Islet precursor cell (in vitro differentiated cells): ENCODE data around the gene MAP3K14.

Experiments
- DNase-seq: peaks from one replicate; pipeline ENCODE4 v3.0.0-alpha.2; 2018

Gene MAP3K14

GRCh38 chr17:45338996-45339535 is 22.2 kb upstream of the MAP3K14 start:
- DNase-seq, result peak; percentile 37

- peak; percentile 44 for DNase-seq
Observed at GRCh38 chr17:45338023-45338781, 21.4 kb upstream of the MAP3K14 start.

- peak; percentile 44 for DNase-seq
Observed at GRCh38 chr17:45336390-45337182, 19.8 kb upstream of the MAP3K14 start.

- peak; percentile 37 for DNase-seq
Observed at GRCh38 chr17:45335721-45336120, 18.9 kb upstream of the MAP3K14 start.

- peak; percentile 44 for DNase-seq
Observed at GRCh38 chr17:45334701-45335677, 18.2 kb upstream of the MAP3K14 start.

GRCh38 chr17:45334231-45334630 is 17.4 kb upstream of the MAP3K14 start:
- DNase-seq, result peak; percentile 39

GRCh38 chr17:45333702-45334092 is 16.9 kb upstream of the MAP3K14 start:
- peak; percentile 42 for DNase-seq

GRCh38 chr17:45332989-45333701 is 16.3 kb upstream of the MAP3K14 start:
- peak; percentile 61 for DNase-seq

GRCh38 chr17:45332505-45332904 is 15.7 kb upstream of the MAP3K14 start:
- peak; percentile 46 for DNase-seq

- peak; percentile 29 for DNase-seq
Observed at GRCh38 chr17:45326626-45327025, 9.8 kb upstream of the MAP3K14 start.

- DNase-seq, result peak; percentile 62
Observed at GRCh38 chr17:45325810-45326209, 9.0 kb upstream of the MAP3K14 start.

- no peak for DNase-seq
Observed at GRCh38 chr17:45324336-45324735, 7.5 kb upstream of the MAP3K14 start.

- DNase-seq, result no peak
Observed at GRCh38 chr17:45322168-45322567, 5.3 kb upstream of the MAP3K14 start.

- DNase-seq, result peak; percentile 96
Observed at GRCh38 chr17:45320931-45321461, 4.2 kb upstream of the MAP3K14 start.

- DNase-seq, result peak; percentile 93
Observed at GRCh38 chr17:45320349-45320930, 3.6 kb upstream of the MAP3K14 start.

- peak; percentile 94 for DNase-seq
Observed at GRCh38 chr17:45319239-45319703, 2.5 kb upstream of the MAP3K14 start.

- no peak for DNase-seq
Observed at GRCh38 chr17:45318561-45319230, 1.9 kb upstream of the MAP3K14 start.

- peak; percentile 100 for DNase-seq
Observed at GRCh38 chr17:45317111-45317928, 500 bp upstream of the MAP3K14 start.

- DNase-seq, result no peak
Observed at GRCh38 chr17:45315648-45316433, 979 bp downstream of the MAP3K14 start.
